Suprapubic skin (tissue), 3 donors: ENCODE results near the gene RIMKLA.

ENCODE experiments used
- EP300 ChIP-seq: sonication (generic); formaldehyde crosslinking; IDR thresholded peaks from one replicate; pipeline ENCODE4 v1.6.1; 2017; ENCODE audit warnings: antibody characterized with exemption
- POLR2A ChIP-seq, 2 donors: fragments of 450-650 bp; IDR thresholded peaks; one replicate each; pipeline ENCODE4 v1.6.1; 2017; ENCODE audit warnings: antibody characterized with exemption in 2 of 2, mild to moderate bottlenecking in 2 of 2, moderate library complexity in 2 of 2
- TF ChIP-seq, protein P1 (sequence below), 2 donors: fragments of 200-600 bp in 1 of 2; fragments of 450-650 bp in 1 of 2; sonication (generic) in 1 of 2; IDR thresholded peaks; one replicate each; pipeline ENCODE4 v1.5.1; 2016 to 2019; ENCODE audit warnings: antibody characterized with exemption in 2 of 2, mild to moderate bottlenecking in 1 of 2, moderate library complexity in 1 of 2

GRCh38 chr1:42420121-42420520 is 39.5 kb downstream of the RIMKLA start:
- TF ChIP-seq, protein P1, sequence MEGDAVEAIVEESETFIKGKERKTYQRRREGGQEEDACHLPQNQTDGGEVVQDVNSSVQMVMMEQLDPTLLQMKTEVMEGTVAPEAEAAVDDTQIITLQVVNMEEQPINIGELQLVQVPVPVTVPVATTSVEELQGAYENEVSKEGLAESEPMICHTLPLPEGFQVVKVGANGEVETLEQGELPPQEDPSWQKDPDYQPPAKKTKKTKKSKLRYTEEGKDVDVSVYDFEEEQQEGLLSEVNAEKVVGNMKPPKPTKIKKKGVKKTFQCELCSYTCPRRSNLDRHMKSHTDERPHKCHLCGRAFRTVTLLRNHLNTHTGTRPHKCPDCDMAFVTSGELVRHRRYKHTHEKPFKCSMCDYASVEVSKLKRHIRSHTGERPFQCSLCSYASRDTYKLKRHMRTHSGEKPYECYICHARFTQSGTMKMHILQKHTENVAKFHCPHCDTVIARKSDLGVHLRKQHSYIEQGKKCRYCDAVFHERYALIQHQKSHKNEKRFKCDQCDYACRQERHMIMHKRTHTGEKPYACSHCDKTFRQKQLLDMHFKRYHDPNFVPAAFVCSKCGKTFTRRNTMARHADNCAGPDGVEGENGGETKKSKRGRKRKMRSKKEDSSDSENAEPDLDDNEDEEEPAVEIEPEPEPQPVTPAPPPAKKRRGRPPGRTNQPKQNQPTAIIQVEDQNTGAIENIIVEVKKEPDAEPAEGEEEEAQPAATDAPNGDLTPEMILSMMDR (IDR thresholded peaks at IDR 0.05): no peak
- TF ChIP-seq EP300 (no peak), POLR2A (IDR thresholded peaks at IDR 0.05) (no peak)
